ENCODE results near the gene FCHSD2. TPM values are rescaled to one million over a fixed set of nuclear protein-coding genes. Genes with fewer than 3 reads are reported as not detected.

Gene FCHSD2
- total and polyA plus RNA-seq, 2 donors (not counting 1 experiment from before 2014, with no cell fraction given), result 113 to 189 TPM

GRCh38 chr11:72826191-72826941, 315.8 kb downstream of the FCHSD2 start:
- ChIA-PET POLR2A (interaction anchor here (0.8 to 1.6 kb wide), 2 partner anchors 10 to 33 kb away, joined by 4 to 6 read pairs; no protein-coding TSS in a partner anchor), CTCF (interaction anchor here (1.0 to 1.8 kb wide), 2 partner anchors 9 to 101 kb away, joined by 3 to 5 read pairs; no protein-coding TSS in a partner anchor)
- Histone ChIP-seq H3K27me3 (replicated peaks in 1 of 4; ENCODE audit: control extremely low read depth in 1 of 4, control insufficient read depth in 3 of 4, insufficient read depth in 4 of 4, low read length in 3 of 4) (no peaks in the 10 kb centered on the region), H3K4me2 (replicated peaks; ENCODE audit: low read depth, low read length, poor library complexity, severe bottlenecking) (no peak overlapping the region), H3K9me3 (ENCODE audit: control extremely low read depth in 1 of 3, control insufficient read depth in 2 of 3, insufficient read depth in 1 of 3, low read length in 2 of 3) (peaks cover 0 to under 1% (median 0%) of the 10 kb centered on the region in 3 donors), H3K79me2 (ENCODE audit: control insufficient read depth, insufficient read depth, low read length) (no peaks in the 10 kb centered on the region), H4K20me1 (ENCODE audit: control insufficient read depth, insufficient read depth, low read length, poor library complexity, severe bottlenecking) (peaks cover 39% of the 10 kb centered on the region), H3K36me3 (replicated peaks in 1 of 2; ENCODE audit: control extremely low read depth in 1 of 2, control insufficient read depth in 1 of 2, extremely low read depth in 1 of 2, insufficient read depth in 2 of 2, low read length in 1 of 2) (peaks cover 0 to 66% of the 10 kb centered on the region in 2 experiments), H3K9ac (ENCODE audit: low read length) (no peak overlapping the region), H2AFZ (ENCODE audit: insufficient read depth, low read depth, low read length, poor library complexity, severe bottlenecking) (no peak overlapping the region), H3K4me3 (ENCODE audit: control extremely low read depth in 1 of 5, extremely low read depth in 1 of 5, insufficient read depth in 1 of 5, low read depth in 2 of 5, low read length in 4 of 5) (no peak overlapping the region), H3K4me1 (ENCODE audit: control insufficient read depth in 2 of 2, insufficient read depth in 2 of 2, low read length in 2 of 2) (peaks cover 12 to 33% of the 10 kb centered on the region in 2 donors), H3K27ac (ENCODE audit: low read length in 2 of 2) (peak overlapping the region in 1 of 2 donors; percentile 55)
- no peak for DNase-seq
- intact Hi-C loops (cut with micrococcal nuclease), result no loop called here
- TF ChIP-seq EZH2 (IDR thresholded peaks at IDR 0.05; ENCODE audit: borderline replicate concordance, insufficient read depth, low read depth, low read length, poor library complexity, severe bottlenecking), result no peak
- TF ChIP-seq CTCF (IDR thresholded peaks at IDR 0.05), result no peak
- no peaks in the 10 kb centered on the region for H3K27me3 Mint-ChIP-seq
- WGBS (ENCODE audit: insufficient coverage), result 97% methylated on average over 9 of the region's 15 CpGs
- no peak overlapping the region for H3K4me3 Mint-ChIP-seq
- no peak for ATAC-seq (ENCODE audit: low read depth)
- peaks cover 46% of the 10 kb centered on the region for H3K4me1 Mint-ChIP-seq
- H3K27ac Mint-ChIP-seq, result peak overlapping the region; percentile 72
- no peaks in the 10 kb centered on the region for H3K9me3 Mint-ChIP-seq (ENCODE audit: insufficient read depth)

- Mint-ChIP-seq H3K4me1 (peaks cover 49% of the 10 kb centered on the region), H3K9me3 (ENCODE audit: insufficient read depth) (no peaks in the 10 kb centered on the region), H3K4me3 (no peak overlapping the region), H3K27me3 (no peaks in the 10 kb centered on the region), H3K27ac (peak overlapping the region; percentile 82)
- Histone ChIP-seq H3K79me2 (ENCODE audit: control insufficient read depth, insufficient read depth, low read length) (no peaks in the 10 kb centered on the region), H3K27ac (ENCODE audit: low read length in 2 of 2) (peak overlapping the region in 1 of 2 donors; percentile 55), H3K4me1 (ENCODE audit: control insufficient read depth in 2 of 2, insufficient read depth in 2 of 2, low read length in 2 of 2) (peaks cover 16 to 40% of the 10 kb centered on the region in 2 donors), H3K36me3 (replicated peaks in 1 of 2; ENCODE audit: control extremely low read depth in 1 of 2, control insufficient read depth in 1 of 2, extremely low read depth in 1 of 2, insufficient read depth in 2 of 2, low read length in 1 of 2) (peaks cover 0 to 67% of the 10 kb centered on the region in 2 experiments), H3K4me2 (replicated peaks; ENCODE audit: low read depth, low read length, poor library complexity, severe bottlenecking) (no peak overlapping the region), H3K4me3 (ENCODE audit: control extremely low read depth in 1 of 5, extremely low read depth in 1 of 5, insufficient read depth in 1 of 5, low read depth in 2 of 5, low read length in 4 of 5) (no peak overlapping the region), H3K9me3 (ENCODE audit: control extremely low read depth in 1 of 3, control insufficient read depth in 2 of 3, insufficient read depth in 1 of 3, low read length in 2 of 3) (peaks cover 0 to 4% (median 0%) of the 10 kb centered on the region in 3 donors), H3K27me3 (replicated peaks in 1 of 4; ENCODE audit: control extremely low read depth in 1 of 4, control insufficient read depth in 3 of 4, insufficient read depth in 4 of 4, low read length in 3 of 4) (no peaks in the 10 kb centered on the region), H4K20me1 (ENCODE audit: control insufficient read depth, insufficient read depth, low read length, poor library complexity, severe bottlenecking) (peaks cover 42% of the 10 kb centered on the region), H2AFZ (ENCODE audit: insufficient read depth, low read depth, low read length, poor library complexity, severe bottlenecking) (no peak overlapping the region), H3K9ac (ENCODE audit: low read length) (no peak overlapping the region)
- ChIA-PET POLR2A (interaction anchor here (0.8 to 1.6 kb wide), 2 partner anchors 10 to 33 kb away, joined by 4 to 6 read pairs; no protein-coding TSS in a partner anchor), CTCF (interaction anchor here (1.0 kb wide), 1 partner anchor 101 kb away, joined by 3 read pairs; no protein-coding TSS in a partner anchor)
- ATAC-seq (ENCODE audit: low read depth), result no peak
- WGBS (ENCODE audit: insufficient coverage), result 100% methylated on average over 2 of the region's 4 CpGs
- TF ChIP-seq CTCF (IDR thresholded peaks at IDR 0.05), result no peak
- TF ChIP-seq EZH2 (IDR thresholded peaks at IDR 0.05; ENCODE audit: borderline replicate concordance, insufficient read depth, low read depth, low read length, poor library complexity, severe bottlenecking), result no peak
- no peak for DNase-seq
- intact Hi-C loops (cut with micrococcal nuclease), result no loop called here
Observed at GRCh38 chr11:72825661-72826060, 316.5 kb downstream of the FCHSD2 start.

Measured in B cell (primary cell).